Left renal pelvis (tissue), 4 donors: Measurements from ENCODE around the gene FDXACB1. TPM values are rescaled to one million over a fixed set of nuclear protein-coding genes. Genes with fewer than 3 reads are reported as not detected.
"Not testable (repeated sequence)": the region's sequence is repeated elsewhere in the genome, so short reads cannot be mapped to it uniquely, and the experiment has no call there.

Source experiments
- DNase-seq, 4 donors: peaks; one replicate each; pipeline ENCODE4 v3.0.0-alpha.2; 2013; ENCODE audit warnings: low read depth in 4 of 4, low spot score in 3 of 4
- polyA plus RNA-seq, 4 donors: library from polyadenylated mRNA; unstranded; fragments of 120-200 nt; gene quantifications; one replicate each; pipeline ENCODE4 v1.2.1, GENCODE V29; 2013; ENCODE audit not compliant: insufficient read length in 4 of 4

FDXACB1 gene
- polyA plus RNA-seq, 4 donors: 4.0 to 6.2 (median 5.6) TPM

GRCh38 chr11:111910676-111911562 lies 32.0 kb upstream of the FDXACB1 start:
- DNase-seq: no peak

- DNase-seq: no peak
Measured at GRCh38 chr11:111909378-111909777, 30.4 kb upstream of the FDXACB1 start.

GRCh38 chr11:111908639-111909305 lies 29.8 kb upstream of the FDXACB1 start:
- DNase-seq: no peak

GRCh38 chr11:111906680-111907079 lies 27.7 kb upstream of the FDXACB1 start:
- no peak for DNase-seq

- DNase-seq: no peak
Measured at GRCh38 chr11:111905411-111905810, 26.4 kb upstream of the FDXACB1 start.

- DNase-seq: no peak
Measured at GRCh38 chr11:111886844-111887243, 7.9 kb upstream of the FDXACB1 start.

- no peak for DNase-seq
Measured at GRCh38 chr11:111886032-111886431, 7.1 kb upstream of the FDXACB1 start.

- not testable (repeated sequence) for DNase-seq
Measured at GRCh38 chr11:111885053-111885452, 6.1 kb upstream of the FDXACB1 start.

GRCh38 chr11:111882202-111882601 lies 3.2 kb upstream of the FDXACB1 start:
- DNase-seq: no peak

GRCh38 chr11:111879637-111879960 lies 634 bp upstream of the FDXACB1 start:
- DNase-seq: peak in 1 of 4 donors; percentile 16

GRCh38 chr11:111878385-111878848 lies 548 bp downstream of the FDXACB1 start:
- peak in 1 of 4 donors; percentile 35 for DNase-seq

- DNase-seq: no peak
Measured at GRCh38 chr11:111871693-111872161, 7.2 kb downstream of the FDXACB1 start.

GRCh38 chr11:111870886-111871692 lies 7.9 kb downstream of the FDXACB1 start, which contains the start of gene ALG9:
Gene ALG9, minus strand, starts transcription at chr11:111871581. Its CDS starts 99 bp downstream, at chr11:111871482.
- peak; percentile 65 to 79 (median 72) for DNase-seq

- DNase-seq: no peak
Measured at GRCh38 chr11:111870522-111870885, 8.5 kb downstream of the FDXACB1 start.

GRCh38 chr11:111870113-111870512 lies 8.9 kb downstream of the FDXACB1 start:
- DNase-seq: no peak

GRCh38 chr11:111860257-111860656 lies 18.7 kb downstream of the FDXACB1 start:
- DNase-seq: no peak

GRCh38 chr11:111855506-111855905 lies 23.5 kb downstream of the FDXACB1 start:
- no peak for DNase-seq

- DNase-seq: no peak
Measured at GRCh38 chr11:111852103-111852502, 26.9 kb downstream of the FDXACB1 start.

- no peak for DNase-seq
Measured at GRCh38 chr11:111851636-111852035, 27.3 kb downstream of the FDXACB1 start.

- no peak for DNase-seq
Measured at GRCh38 chr11:111851067-111851466, 27.9 kb downstream of the FDXACB1 start.

GRCh38 chr11:111849631-111850030 lies 29.3 kb downstream of the FDXACB1 start:
- DNase-seq: no peak
